GM19463 (cell line): Measurements from ENCODE around the gene EPHA6.

Experiments
- ATAC-seq: cut with Tn5 transposase; IDR thresholded peaks from one replicate; pipeline ENCODE4 v1.9.1; 2021; ENCODE audit warnings: mild to moderate bottlenecking, moderate library complexity; ENCODE audit not compliant: unreplicated experiment

EPHA6 gene

DNA sequence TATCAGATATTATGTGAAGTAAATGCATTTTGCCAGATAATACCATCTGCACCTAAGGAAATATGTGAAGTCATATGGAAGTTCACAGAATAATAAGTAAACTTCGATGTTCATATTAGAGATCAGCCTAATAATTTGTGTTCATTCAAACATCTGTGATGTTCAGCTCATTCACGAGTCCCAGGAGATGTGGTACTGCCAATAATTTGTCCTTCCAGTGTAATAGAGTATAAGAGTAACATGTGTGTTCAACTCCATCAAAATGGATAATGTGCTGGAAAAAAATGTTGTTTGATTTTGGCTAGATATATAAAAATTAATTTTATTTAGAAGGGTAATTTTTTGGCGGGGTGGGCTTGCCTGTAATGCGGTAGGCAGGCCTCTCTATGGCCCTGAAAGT, 874.7 kb downstream of the EPHA6 start:
- ATAC-seq = no peak

- no peak for ATAC-seq
These were observed 875.6 kb downstream of the EPHA6 start for GRCh38 chr3:97689962-97690361.

DNA sequence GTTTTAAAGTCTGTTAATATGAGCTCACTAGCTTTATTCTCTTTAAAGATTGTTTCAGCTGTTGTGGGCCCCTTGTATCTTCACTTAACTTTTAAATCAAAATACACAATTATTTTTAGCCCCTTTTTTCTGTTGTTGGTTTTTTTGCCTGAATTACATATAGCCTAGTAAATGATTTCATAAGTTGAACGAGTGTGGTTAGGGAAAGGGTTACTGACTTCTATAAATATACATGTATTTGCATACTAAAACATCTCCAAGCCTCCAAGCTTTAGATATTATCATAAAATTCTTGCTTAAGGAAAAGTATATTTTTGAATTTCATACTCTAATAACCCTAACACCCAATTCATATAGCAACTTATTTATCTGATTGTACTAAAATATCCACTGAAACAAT, 877.0 kb downstream of the EPHA6 start:
- no peak for ATAC-seq

DNA sequence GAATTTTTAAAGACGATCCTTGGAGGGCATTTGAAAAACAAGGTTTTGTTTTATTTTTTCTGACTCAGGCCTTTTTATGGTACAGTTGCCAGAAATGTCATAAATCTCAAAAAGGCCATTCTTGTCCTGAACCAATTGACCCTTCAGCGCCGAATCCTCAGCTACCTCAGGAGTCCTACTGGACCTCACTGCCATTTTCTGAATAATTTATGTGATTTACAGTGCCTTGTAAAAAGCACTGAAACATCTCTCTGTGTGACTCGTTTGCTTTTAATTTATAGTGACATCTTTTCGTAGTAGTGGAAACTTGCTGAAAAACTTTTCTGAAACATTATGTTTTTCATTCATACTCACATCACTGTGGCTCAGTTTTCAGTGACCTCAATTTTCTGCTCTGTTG, 878.0 kb downstream of the EPHA6 start:
- no peak for ATAC-seq

GRCh38 chr3:97692831-97693230, 878.4 kb downstream of the EPHA6 start:
- ATAC-seq = no peak

- ATAC-seq = no peak
These were observed 880.5 kb downstream of the EPHA6 start for GRCh38 chr3:97694876-97695275.

DNA sequence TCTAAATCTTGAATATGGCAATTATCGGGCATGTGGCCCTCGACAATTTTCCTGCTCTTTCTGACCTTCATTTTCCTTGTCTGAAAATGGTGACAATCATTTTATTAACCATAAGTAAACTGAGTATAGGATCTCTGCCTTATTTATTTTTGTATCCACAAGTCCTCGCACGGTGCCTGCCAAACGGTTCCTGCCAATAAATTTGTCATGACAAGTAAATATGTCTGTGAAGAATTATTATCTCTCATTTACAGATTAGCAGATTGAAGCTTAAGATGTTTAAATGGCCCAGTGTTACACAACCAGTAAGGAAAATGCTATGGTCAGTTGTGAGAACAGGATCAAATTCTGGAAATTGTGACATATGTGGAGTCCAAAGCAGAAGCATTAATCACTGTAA, 884.3 kb downstream of the EPHA6 start:
- no peak for ATAC-seq

DNA sequence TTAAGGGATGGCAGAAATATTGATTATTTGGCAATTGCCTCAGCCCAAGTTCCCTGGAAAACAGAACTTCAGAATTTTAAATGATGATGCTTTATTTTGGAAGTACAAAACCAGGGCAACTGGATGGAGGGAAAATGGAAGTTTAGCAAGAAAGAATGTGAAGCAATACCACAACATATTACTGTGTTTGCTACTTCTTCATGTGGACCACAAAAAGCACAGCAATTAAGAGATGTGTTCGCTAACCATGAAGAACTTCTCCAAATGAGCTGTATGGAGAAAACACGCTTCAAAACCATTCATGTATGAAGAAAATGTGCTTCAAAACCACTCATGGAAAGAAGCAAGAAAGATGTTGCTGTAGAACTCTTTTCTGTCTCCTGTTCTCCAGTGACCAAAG, 885.5 kb downstream of the EPHA6 start:
- ATAC-seq = no peak

- ATAC-seq = no peak
These were observed 891.4 kb downstream of the EPHA6 start for GRCh38 chr3:97705764-97706163.

GRCh38 chr3:97706226-97706625, 891.8 kb downstream of the EPHA6 start:
- ATAC-seq = no peak

DNA sequence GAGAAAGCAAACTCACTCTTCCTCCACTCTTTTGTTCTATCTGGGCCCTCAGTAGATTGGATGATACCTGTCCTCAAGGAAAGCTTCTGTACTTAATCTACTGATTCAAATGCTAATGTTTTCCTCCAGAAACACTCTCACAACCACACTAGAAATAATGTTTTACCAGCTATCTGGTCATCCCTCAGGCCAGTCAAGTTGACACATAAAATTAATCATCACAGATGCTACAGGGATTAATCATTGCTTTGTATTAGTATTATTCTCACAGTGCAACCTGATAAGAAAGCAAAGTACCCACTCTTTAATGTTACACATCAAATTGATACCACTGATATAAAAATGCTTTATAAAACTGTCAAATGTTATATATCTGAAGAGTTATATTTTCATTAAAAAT, 897.3 kb downstream of the EPHA6 start:
- ATAC-seq = no peak

DNA sequence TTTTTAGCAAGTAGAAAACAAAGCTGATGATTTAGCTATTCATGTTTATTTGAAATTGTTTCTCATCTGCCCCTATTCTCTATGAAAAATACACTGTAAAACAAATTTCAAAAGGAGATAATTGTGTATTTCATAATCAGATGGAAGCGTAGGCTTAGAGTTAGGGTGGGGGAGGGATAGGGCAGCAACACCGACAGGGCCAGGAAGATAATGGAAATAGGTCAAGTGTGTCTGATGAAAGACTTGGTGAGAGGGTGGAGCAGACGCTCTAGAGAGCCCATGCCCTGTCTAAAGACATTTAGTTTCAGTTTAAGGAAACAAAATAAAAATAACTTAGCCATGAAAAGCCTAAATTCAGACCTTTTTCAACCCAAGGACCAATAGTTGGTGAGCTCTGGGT, 898.5 kb downstream of the EPHA6 start:
- no peak for ATAC-seq

- ATAC-seq = no peak
These were observed 899.2 kb downstream of the EPHA6 start for GRCh38 chr3:97713634-97714033.

- ATAC-seq = peak; percentile 94
These were observed 904.9 kb downstream of the EPHA6 start for GRCh38 chr3:97719156-97719821.

GRCh38 chr3:97720417-97720816, 906.0 kb downstream of the EPHA6 start:
- no peak for ATAC-seq

GRCh38 chr3:97721446-97721845, 907.1 kb downstream of the EPHA6 start:
- ATAC-seq = no peak

DNA sequence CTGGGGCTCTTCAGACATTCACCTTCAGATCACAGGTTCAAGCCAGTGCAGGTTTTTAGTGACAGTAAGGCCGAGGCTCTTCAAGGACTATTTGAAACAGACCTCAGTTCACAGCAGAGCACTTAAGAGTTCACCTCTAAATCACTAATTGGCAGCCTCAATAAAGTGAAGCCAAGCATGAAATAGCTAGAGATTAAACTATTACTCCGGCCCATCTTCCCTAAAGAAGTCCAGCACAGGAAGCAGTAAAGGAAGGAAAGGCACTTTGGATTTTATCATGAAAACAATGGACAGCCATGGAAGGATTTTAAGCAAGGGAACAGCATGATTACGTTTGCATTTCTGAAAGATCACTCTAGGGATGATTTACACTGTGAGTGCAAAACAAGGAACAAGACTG, 922.5 kb downstream of the EPHA6 start:
- ATAC-seq = no peak

GRCh38 chr3:97738761-97739160, 924.4 kb downstream of the EPHA6 start:
- ATAC-seq = no peak

- no peak for ATAC-seq
These were observed 927.6 kb downstream of the EPHA6 start for GRCh38 chr3:97742036-97742435.

- no peak for ATAC-seq
These were observed 929.9 kb downstream of the EPHA6 start for GRCh38 chr3:97744289-97744688.

GRCh38 chr3:97763586-97764406, 949.4 kb downstream of the EPHA6 start:
- ATAC-seq = no peak

GRCh38 chr3:97764407-97765238, 950.2 kb downstream of the EPHA6 start, which contains the start of gene ARL6:
ARL6 (plus strand) TSS chr3:97764758; CDS start chr3:97768108, 3,350 bp downstream.
- ATAC-seq = peak; percentile 94
